ENCODE measurements around the gene DNAJA3.

DNA sequence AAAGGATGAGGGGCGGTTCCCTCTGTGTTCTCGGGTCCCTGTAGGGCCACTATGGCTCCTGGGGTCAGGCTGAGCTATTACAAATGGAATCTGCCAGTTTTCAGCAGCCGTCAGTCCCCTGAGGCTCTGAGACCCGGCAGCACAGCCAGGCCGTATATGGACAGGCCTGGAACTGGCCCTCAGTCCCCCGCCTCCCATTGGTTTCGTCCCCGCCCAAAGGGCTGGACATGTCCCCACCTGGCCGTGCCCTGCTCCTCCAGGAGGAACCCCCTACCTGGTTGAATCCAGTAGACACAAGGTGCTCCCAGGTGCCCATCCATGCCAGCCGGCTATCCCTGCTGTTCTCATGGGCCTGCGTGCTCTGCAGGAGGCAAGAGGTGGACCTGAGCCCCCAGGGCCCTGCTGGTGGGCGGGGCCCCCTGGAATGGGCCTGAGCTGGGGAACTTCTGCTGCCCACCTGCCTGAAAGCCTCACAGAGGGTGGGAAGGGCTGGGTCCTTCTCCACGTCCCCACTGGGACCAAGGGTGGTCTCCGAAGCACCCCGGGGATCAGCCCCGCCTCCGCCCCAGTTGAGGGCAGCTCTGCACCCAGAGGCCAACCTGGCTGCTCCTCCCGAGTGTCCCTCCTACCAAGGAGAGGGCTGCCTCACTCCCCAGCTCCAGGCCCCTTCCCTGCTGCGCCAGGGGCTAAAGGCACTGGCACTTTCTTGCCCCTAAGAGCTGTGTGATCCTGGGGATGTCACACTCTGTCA, 37.2 kb upstream of the DNAJA3 start:
- TF ChIP-seq EZH2phosphoT487 (IDR thresholded peaks at IDR 0.05; ENCODE audit: insufficient read depth, low read depth) (no peak), EZH2 (IDR thresholded peaks at IDR 0.05; ENCODE audit: insufficient read depth, poor library complexity, severe bottlenecking) (no peak)
